HuH-7 (cell line): ENCODE results near the gene SORCS1.

ENCODE experiments used
- DNase-seq: peaks from one replicate; pipeline ENCODE4 v3.0.0; 2011; ENCODE audit warnings: low spot score

Gene SORCS1

GRCh38 chr10:106898446-106898845, 266.1 kb downstream of the SORCS1 start:
- DNase-seq, result no peak

DNA sequence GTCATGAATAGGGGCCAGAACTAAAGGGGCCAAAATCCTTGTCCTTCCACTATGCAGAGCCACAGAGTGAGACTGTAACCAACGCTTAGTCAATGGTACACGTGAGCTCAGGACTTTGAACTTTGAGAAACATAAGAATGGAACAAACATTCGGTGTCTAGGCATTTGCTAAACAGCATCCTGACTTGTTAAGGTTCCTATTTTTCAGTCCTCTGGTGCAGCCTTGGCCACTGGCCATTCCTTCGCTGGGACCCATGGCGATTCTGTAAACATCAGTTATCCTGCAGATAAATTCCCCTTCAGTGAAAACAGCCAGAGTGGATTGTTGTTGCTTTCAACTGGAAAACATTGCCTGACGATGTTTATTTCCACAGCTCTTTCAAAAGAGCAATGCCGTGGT, 266.8 kb downstream of the SORCS1 start:
- no peak for DNase-seq

DNA sequence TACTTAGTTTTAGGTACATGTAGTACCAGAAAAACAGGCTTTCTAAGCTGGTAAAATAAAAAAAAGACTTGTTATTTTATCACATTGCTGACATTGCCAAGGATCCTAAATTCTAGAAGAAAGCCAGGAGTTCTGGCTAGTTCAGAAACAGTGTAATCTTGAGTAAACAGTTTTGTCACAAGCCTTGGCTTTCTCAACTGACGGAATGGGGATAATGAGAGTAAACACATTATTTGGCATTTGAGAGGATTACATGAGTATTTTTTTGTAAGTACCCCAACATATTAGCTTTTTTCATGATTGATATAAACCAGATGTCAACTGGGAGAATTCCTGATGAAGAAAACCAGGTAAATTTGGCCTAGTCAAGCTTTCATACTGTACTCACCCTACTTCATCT, 269.8 kb downstream of the SORCS1 start:
- no peak for DNase-seq

DNA sequence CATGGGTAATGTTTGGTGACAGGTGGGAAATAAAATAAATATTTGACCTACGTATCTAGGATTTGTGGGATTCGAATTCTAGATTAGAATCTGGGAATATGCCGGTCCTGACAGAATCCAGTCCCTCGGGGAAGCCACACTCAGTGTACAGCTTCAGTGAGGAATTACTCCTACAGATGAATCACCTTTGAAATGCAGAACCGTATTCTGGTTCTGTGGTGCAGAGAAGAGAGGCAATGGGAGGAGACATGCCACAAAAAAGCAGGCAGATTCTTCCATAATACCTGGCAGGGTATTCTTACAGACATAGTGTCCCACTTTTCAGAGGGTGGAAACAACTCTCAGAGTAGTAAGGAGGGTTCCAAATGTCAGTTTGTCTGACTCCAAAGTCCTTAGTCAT, 286.9 kb downstream of the SORCS1 start:
- DNase-seq, result no peak

- DNase-seq, result no peak
Observed at GRCh38 chr10:106874604-106874889, 290.0 kb downstream of the SORCS1 start.

GRCh38 chr10:106873770-106874603, 290.5 kb downstream of the SORCS1 start:
- DNase-seq, result no peak

- no peak for DNase-seq
Observed at GRCh38 chr10:106872176-106872575, 292.3 kb downstream of the SORCS1 start.

- DNase-seq, result no peak
Observed at GRCh38 chr10:106866244-106866845, 298.2 kb downstream of the SORCS1 start.

DNA sequence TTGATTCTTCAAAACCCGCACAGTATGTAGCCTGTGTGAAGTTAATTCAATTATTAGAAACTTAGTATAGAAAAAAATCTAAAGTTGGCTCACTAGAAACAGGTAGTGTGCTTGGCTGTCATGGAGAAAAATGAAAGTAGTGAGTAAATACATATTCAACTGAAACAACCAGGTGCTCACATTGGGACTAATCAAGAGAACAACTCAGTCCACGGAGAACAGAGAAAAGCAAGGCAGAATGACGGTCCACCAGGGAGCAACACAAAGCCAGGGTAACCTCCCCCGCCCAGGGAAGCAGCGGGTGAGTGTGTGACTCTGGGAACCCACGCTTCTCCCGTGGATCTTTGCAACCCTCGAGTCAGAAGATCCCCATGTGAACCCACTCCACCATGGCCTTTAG, 300.5 kb downstream of the SORCS1 start:
- DNase-seq, result no peak

GRCh38 chr10:106863549-106863948, 301.0 kb downstream of the SORCS1 start:
- no peak for DNase-seq

- DNase-seq, result no peak
Observed at GRCh38 chr10:106859892-106860652, 304.4 kb downstream of the SORCS1 start.

DNA sequence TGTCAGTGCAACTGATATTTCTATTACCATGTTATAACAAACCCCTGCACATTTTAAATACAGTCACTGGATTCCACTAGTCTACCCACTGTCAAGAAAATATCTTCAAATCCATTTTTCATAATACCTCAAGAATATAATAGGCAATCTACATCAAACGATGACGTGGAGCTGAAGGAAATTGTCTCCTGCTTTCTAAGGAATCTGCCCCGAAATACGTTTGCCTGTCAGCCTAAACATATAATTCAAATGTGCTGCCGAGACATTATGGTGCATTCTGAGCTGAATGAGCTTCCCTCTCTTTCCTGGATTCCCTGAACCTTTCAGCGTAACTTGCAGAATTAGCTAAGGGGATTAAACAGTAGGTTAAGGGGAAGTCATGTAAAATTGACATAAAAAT, 306.8 kb downstream of the SORCS1 start:
- no peak for DNase-seq

GRCh38 chr10:106857213-106857612, 307.3 kb downstream of the SORCS1 start:
- no peak for DNase-seq

- DNase-seq, result no peak
Observed at GRCh38 chr10:106836933-106837663, 327.4 kb downstream of the SORCS1 start.

- no peak for DNase-seq
Observed at GRCh38 chr10:106832846-106833245, 331.7 kb downstream of the SORCS1 start.

- DNase-seq, result no peak
Observed at GRCh38 chr10:106830471-106830870, 334.0 kb downstream of the SORCS1 start.

DNA sequence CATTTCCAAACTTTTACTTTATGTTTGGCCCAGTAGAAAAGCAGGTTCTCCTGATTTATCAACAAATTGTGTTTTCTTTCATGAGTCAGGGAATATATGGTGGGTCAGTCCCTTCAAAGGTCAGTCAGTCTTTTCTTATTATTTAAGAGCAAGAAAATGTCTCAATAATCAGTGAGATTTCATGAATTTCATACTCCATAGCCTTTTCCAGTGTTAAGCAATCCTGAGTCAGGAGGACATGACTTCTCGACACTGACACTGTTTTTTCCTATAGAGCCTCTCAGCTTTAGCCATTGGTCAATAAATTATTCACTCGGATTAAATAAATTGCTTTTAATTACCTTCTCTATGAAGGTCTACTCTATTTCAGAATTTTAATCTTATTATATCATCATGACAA, 334.5 kb downstream of the SORCS1 start:
- no peak for DNase-seq

- no peak for DNase-seq
Observed at GRCh38 chr10:106826716-106827115, 337.8 kb downstream of the SORCS1 start.

DNA sequence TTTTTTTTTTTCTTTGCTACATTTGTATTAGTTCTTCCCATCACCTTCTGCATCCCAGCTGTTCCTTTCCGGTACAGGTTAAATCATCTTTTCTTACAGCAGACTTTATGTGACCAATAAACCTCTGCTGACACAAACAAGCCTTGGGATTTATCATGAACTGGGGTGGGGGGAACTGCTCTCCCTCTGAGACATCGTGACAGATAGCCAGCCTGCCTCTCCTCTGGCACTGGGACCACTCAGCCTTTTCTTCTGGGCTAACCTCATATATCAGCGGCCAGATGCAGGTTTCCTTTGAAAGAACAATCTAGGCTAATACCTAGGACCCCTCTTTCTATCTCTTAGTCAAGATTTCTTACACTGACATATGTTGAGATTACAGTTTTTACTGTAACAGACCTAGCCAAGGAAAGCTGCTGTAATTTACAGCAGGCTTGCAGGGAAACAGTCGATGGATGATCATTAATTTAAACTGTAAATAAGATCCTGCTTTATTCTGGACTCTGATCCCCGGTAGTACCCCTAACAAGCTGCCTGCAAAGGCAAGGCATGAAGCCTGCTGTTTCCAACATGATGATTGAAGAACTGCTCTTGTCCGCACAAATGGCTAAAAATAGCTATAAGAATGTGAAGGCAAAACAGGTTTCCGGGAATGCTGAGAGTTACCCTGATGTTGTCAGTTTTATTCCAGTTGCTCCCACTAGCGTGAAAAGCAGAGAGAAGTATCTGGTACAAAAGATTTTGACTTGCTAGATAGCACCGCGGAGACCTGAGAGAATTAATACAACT, 338.7 kb downstream of the SORCS1 start:
- DNase-seq, result no peak

GRCh38 chr10:106820579-106820978, 343.9 kb downstream of the SORCS1 start:
- no peak for DNase-seq

GRCh38 chr10:106819490-106819889, 345.0 kb downstream of the SORCS1 start:
- DNase-seq, result no peak
